ENCODE data around the gene TTBK2.

The TTBK2 gene

DNA sequence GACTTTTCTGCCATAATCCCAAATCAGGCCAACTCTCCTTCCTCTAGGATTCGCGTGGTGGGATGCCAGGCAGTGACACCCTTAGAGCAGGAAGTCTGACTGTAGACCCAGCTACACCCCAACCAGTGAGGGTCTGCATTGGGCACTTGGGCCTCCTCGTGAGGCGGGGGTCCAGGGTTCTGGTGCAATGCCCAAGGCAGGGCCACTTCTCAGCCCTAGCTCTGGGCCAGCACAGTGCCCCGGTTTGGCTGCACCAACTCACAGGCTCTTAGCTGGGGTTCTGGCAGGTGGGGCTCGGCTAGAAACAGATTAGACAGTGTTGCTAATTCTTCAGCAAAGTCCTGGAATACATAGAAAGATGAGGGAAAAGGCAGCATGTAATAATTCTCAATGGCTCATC lies 196.3 kb downstream of the TTBK2 start:
- H3K4me3 ChIP-seq (ENCODE audit: low read length), result no peak overlapping the region
- H3K9ac ChIP-seq (ENCODE audit: low read length), result no peak overlapping the region
- no peak overlapping the region for H2AFZ ChIP-seq (ENCODE audit: low read depth, low read length)
- H3K4me2 ChIP-seq (ENCODE audit: low read length), result no peak overlapping the region
- no peaks in the 10 kb centered on the region for H3K9me3 ChIP-seq (ENCODE audit: insufficient read depth, low read length)
- no peak overlapping the region for H3K27ac ChIP-seq (ENCODE audit: low read length)
- no peaks in the 10 kb centered on the region for H3K79me2 ChIP-seq (ENCODE audit: low read length)
- TF ChIP-seq CTCF (IDR thresholded peaks at IDR 0.05; ENCODE audit: low read depth, low read length), result no peak
- TF ChIP-seq EZH2phosphoT487 (IDR thresholded peaks at IDR 0.05; ENCODE audit: low read depth), result no peak
- no peaks in the 10 kb centered on the region for H3K27me3 ChIP-seq (ENCODE audit: low read depth, low read length)
- no peaks in the 10 kb centered on the region for H3K4me1 ChIP-seq (ENCODE audit: low read length)
- no peaks in the 10 kb centered on the region for H4K20me1 ChIP-seq (ENCODE audit: insufficient read depth, low read length)
- peaks cover 36% of the 10 kb centered on the region for H3K36me3 ChIP-seq (replicated peaks; ENCODE audit: low read depth, low read length)

DNA sequence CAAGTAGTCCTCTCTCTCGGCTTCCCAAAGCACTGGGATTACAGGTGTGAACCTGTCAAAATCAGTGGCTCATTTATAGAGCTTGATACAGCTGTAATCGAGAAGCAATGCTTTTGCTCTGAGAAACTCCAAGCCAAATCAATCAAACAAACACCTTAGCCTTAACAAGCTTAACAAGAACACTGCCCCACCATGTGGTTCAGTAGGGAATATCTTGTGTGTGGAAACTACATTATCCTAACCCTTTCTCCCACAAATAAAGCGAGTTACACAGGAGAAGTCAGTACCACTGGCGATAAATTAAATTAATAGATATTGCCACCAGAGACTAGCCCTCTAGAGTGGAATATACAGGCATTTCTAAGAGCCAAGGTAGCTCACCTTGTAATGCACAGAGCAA lies 197.5 kb downstream of the TTBK2 start:
- Histone ChIP-seq H3K4me3 (ENCODE audit: low read length) (no peak overlapping the region), H3K9me3 (ENCODE audit: insufficient read depth, low read length) (no peaks in the 10 kb centered on the region), H4K20me1 (ENCODE audit: insufficient read depth, low read length) (no peaks in the 10 kb centered on the region), H3K27me3 (ENCODE audit: low read depth, low read length) (no peaks in the 10 kb centered on the region), H2AFZ (ENCODE audit: low read depth, low read length) (no peak overlapping the region), H3K27ac (ENCODE audit: low read length) (no peak overlapping the region), H3K9ac (ENCODE audit: low read length) (no peak overlapping the region), H3K36me3 (replicated peaks; ENCODE audit: low read depth, low read length) (peaks cover 31% of the 10 kb centered on the region), H3K79me2 (ENCODE audit: low read length) (no peaks in the 10 kb centered on the region), H3K4me2 (ENCODE audit: low read length) (no peak overlapping the region), H3K4me1 (ENCODE audit: low read length) (no peaks in the 10 kb centered on the region)
- peak; percentile 9; the same call in 1 of the 2 replicates for TF ChIP-seq CTCF (IDR thresholded peaks at IDR 0.05; ENCODE audit: low read depth, low read length)
- TF ChIP-seq EZH2phosphoT487 (IDR thresholded peaks at IDR 0.05; ENCODE audit: low read depth), result no peak

GRCh38 chr15:42721916-42722315 lies 198.7 kb downstream of the TTBK2 start:
- Histone ChIP-seq H3K9me3 (ENCODE audit: insufficient read depth, low read length) (no peaks in the 10 kb centered on the region), H3K4me1 (ENCODE audit: low read length) (no peaks in the 10 kb centered on the region), H3K4me3 (ENCODE audit: low read length) (no peak overlapping the region), H4K20me1 (ENCODE audit: insufficient read depth, low read length) (no peaks in the 10 kb centered on the region), H3K27ac (ENCODE audit: low read length) (no peak overlapping the region), H3K4me2 (ENCODE audit: low read length) (no peak overlapping the region), H3K27me3 (ENCODE audit: low read depth, low read length) (no peaks in the 10 kb centered on the region), H3K36me3 (replicated peaks; ENCODE audit: low read depth, low read length) (peaks cover 23% of the 10 kb centered on the region), H3K9ac (ENCODE audit: low read length) (no peak overlapping the region), H3K79me2 (ENCODE audit: low read length) (no peaks in the 10 kb centered on the region), H2AFZ (ENCODE audit: low read depth, low read length) (no peak overlapping the region)
- TF ChIP-seq CTCF (IDR thresholded peaks at IDR 0.05; ENCODE audit: low read depth, low read length) (no peak), EZH2phosphoT487 (IDR thresholded peaks at IDR 0.05; ENCODE audit: low read depth) (no peak)

DNA sequence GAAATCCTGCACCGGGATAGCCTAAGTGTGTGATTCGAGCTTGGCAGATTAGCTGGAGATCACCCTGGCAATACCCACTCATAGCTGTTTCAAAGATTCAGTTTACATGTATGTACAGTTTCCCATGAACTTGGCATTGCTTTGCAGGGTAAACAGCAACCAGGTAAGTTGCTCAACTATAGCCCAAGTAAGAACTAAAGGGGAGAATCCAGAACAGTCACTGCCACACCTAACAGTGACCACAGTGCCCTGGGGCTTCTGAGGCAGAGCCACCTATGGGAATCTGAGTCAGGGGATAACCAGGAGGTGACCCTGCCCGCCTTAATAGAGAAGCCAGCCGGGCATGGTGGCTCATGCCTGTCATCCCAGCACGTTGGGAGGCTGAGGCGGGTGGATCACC lies 199.6 kb downstream of the TTBK2 start:
- no peaks in the 10 kb centered on the region for H3K9me3 ChIP-seq (ENCODE audit: insufficient read depth, low read length)
- peaks cover 23% of the 10 kb centered on the region for H3K36me3 ChIP-seq (replicated peaks; ENCODE audit: low read depth, low read length)
- no peak overlapping the region for H3K27ac ChIP-seq (ENCODE audit: low read length)
- H2AFZ ChIP-seq (ENCODE audit: low read depth, low read length), result no peak overlapping the region
- H3K9ac ChIP-seq (ENCODE audit: low read length), result no peak overlapping the region
- H3K4me3 ChIP-seq (ENCODE audit: low read length), result no peak overlapping the region
- H4K20me1 ChIP-seq (ENCODE audit: insufficient read depth, low read length), result no peaks in the 10 kb centered on the region
- no peaks in the 10 kb centered on the region for H3K79me2 ChIP-seq (ENCODE audit: low read length)
- no peaks in the 10 kb centered on the region for H3K27me3 ChIP-seq (ENCODE audit: low read depth, low read length)
- no peak overlapping the region for H3K4me2 ChIP-seq (ENCODE audit: low read length)
- no peaks in the 10 kb centered on the region for H3K4me1 ChIP-seq (ENCODE audit: low read length)
- no peak for TF ChIP-seq EZH2phosphoT487 (IDR thresholded peaks at IDR 0.05; ENCODE audit: low read depth)
- TF ChIP-seq CTCF (IDR thresholded peaks at IDR 0.05; ENCODE audit: low read depth, low read length), result no peak

Data from OCI-LY3 (cell line).